ENCODE results near the gene MS4A6E. TPM values are rescaled to one million over a fixed set of nuclear protein-coding genes. Genes with fewer than 3 reads are reported as not detected.

The MS4A6E gene
- total RNA-seq, 1 experiment from 2014 or later, result not detected

GRCh38 chr11:60371386-60371785 is 44.3 kb downstream of the MS4A6E start:
- CTCF ChIA-PET, result no interaction called here
- intact Hi-C loops (cut with micrococcal nuclease; ENCODE audit: unreplicated experiment), result no loop called here

GRCh38 chr11:60371854-60372253 is 44.8 kb downstream of the MS4A6E start:
- Histone ChIP-seq H3K4me3 (ENCODE audit: low read depth, low read length, poor library complexity, severe bottlenecking) (no peak overlapping the region), H3K9me3 (ENCODE audit: low read depth, low read length, poor library complexity, severe bottlenecking) (no peaks in the 10 kb centered on the region), H3K4me1 (ENCODE audit: insufficient read depth, low read length, poor library complexity, severe bottlenecking) (no peaks in the 10 kb centered on the region), H3K36me3 (ENCODE audit: insufficient read depth, low read length, poor library complexity, severe bottlenecking) (no peaks in the 10 kb centered on the region), H3K27ac (ENCODE audit: low read depth, low read length, poor library complexity, severe bottlenecking) (no peak overlapping the region), H3K27me3 (replicated peaks; ENCODE audit: insufficient read depth, low read depth, low read length, poor library complexity) (peaks cover 20% of the 10 kb centered on the region)
- BruUV-seq (replicated peaks), result no TSS peak
- no peak for TF ChIP-seq EZH2 (IDR thresholded peaks at IDR 0.05; ENCODE audit: borderline replicate concordance, low read depth, low read length, poor library complexity, severe bottlenecking)
- no peak for TF ChIP-seq CTCF (conservative IDR thresholded peaks at IDR 0.05; ENCODE audit: low read depth, low read length)
- no peak for DNase-seq (ENCODE audit: low spot score)
- ChIA-PET POLR2A (ENCODE audit: low non-redundant PET) (interaction anchor here (0.6 kb wide), 1 partner anchor 10 kb away, joined by 3 read pairs; no protein-coding TSS in a partner anchor), CTCF (no interaction called here)
- intact Hi-C loops (cut with micrococcal nuclease; ENCODE audit: unreplicated experiment), result no loop called here

More at GRCh38 chr11:60371386-60371785, 44.3 kb downstream of the MS4A6E start:
- Histone ChIP-seq H3K4me1 (ENCODE audit: insufficient read depth, low read length, poor library complexity, severe bottlenecking) (no peaks in the 10 kb centered on the region), H3K27ac (ENCODE audit: low read depth, low read length, poor library complexity, severe bottlenecking) (no peak overlapping the region), H3K36me3 (ENCODE audit: insufficient read depth, low read length, poor library complexity, severe bottlenecking) (no peaks in the 10 kb centered on the region), H3K27me3 (replicated peaks; ENCODE audit: insufficient read depth, low read depth, low read length, poor library complexity) (peaks cover 20% of the 10 kb centered on the region), H3K9me3 (ENCODE audit: low read depth, low read length, poor library complexity, severe bottlenecking) (no peaks in the 10 kb centered on the region), H3K4me3 (ENCODE audit: low read depth, low read length, poor library complexity, severe bottlenecking) (no peak overlapping the region)
- POLR2A ChIA-PET (ENCODE audit: low non-redundant PET), result interaction anchor here (0.6 kb wide), 1 partner anchor 11 kb away, joined by 3 read pairs; no protein-coding TSS in a partner anchor
- BruUV-seq (replicated peaks), result no TSS peak
- no peak for DNase-seq (ENCODE audit: low spot score)
- TF ChIP-seq EZH2 (IDR thresholded peaks at IDR 0.05; ENCODE audit: borderline replicate concordance, low read depth, low read length, poor library complexity, severe bottlenecking), result no peak

- no TSS peak for BruUV-seq (replicated peaks)
- no peak overlapping the region for H3K27ac ChIP-seq (ENCODE audit: low read depth, low read length, poor library complexity, severe bottlenecking)
- H3K9me3 ChIP-seq (ENCODE audit: low read depth, low read length, poor library complexity, severe bottlenecking), result no peaks in the 10 kb centered on the region
- H3K4me3 ChIP-seq (ENCODE audit: low read depth, low read length, poor library complexity, severe bottlenecking), result no peak overlapping the region
- ChIA-PET POLR2A (ENCODE audit: low non-redundant PET) (no interaction called here), CTCF (no interaction called here)
- intact Hi-C loops (cut with micrococcal nuclease; ENCODE audit: unreplicated experiment), result no loop called here
- TF ChIP-seq EZH2 (IDR thresholded peaks at IDR 0.05; ENCODE audit: borderline replicate concordance, low read depth, low read length, poor library complexity, severe bottlenecking) (no peak), CTCF (conservative IDR thresholded peaks at IDR 0.05; ENCODE audit: low read depth, low read length) (no peak)
- no peaks in the 10 kb centered on the region for H3K36me3 ChIP-seq (ENCODE audit: insufficient read depth, low read length, poor library complexity, severe bottlenecking)
- no peaks in the 10 kb centered on the region for H3K4me1 ChIP-seq (ENCODE audit: insufficient read depth, low read length, poor library complexity, severe bottlenecking)
- peaks cover 20% of the 10 kb centered on the region for H3K27me3 ChIP-seq (replicated peaks; ENCODE audit: insufficient read depth, low read depth, low read length, poor library complexity)
- DNase-seq (ENCODE audit: low spot score), result no peak
These were observed 45.7 kb downstream of the MS4A6E start for GRCh38 chr11:60372767-60373166.

GRCh38 chr11:60375316-60375715 is 48.3 kb downstream of the MS4A6E start:
- CTCF ChIA-PET, result no interaction called here
- H3K4me3 ChIP-seq (ENCODE audit: low read depth, low read length, poor library complexity, severe bottlenecking), result no peak overlapping the region
- POLR2A ChIA-PET (ENCODE audit: low non-redundant PET), result interaction anchor here (0.6 kb wide), 1 partner anchor 130 kb away, joined by 26 read pairs; no protein-coding TSS in a partner anchor
- H3K36me3 ChIP-seq (ENCODE audit: insufficient read depth, low read length, poor library complexity, severe bottlenecking), result no peaks in the 10 kb centered on the region
- no peaks in the 10 kb centered on the region for H3K4me1 ChIP-seq (ENCODE audit: insufficient read depth, low read length, poor library complexity, severe bottlenecking)
- TF ChIP-seq EZH2 (IDR thresholded peaks at IDR 0.05; ENCODE audit: borderline replicate concordance, low read depth, low read length, poor library complexity, severe bottlenecking) (no peak), CTCF (conservative IDR thresholded peaks at IDR 0.05; ENCODE audit: low read depth, low read length) (no peak)
- no TSS peak for BruUV-seq (replicated peaks)
- intact Hi-C loops (cut with micrococcal nuclease; ENCODE audit: unreplicated experiment), result no loop called here
- no peak for DNase-seq (ENCODE audit: low spot score)
- H3K27me3 ChIP-seq (replicated peaks; ENCODE audit: insufficient read depth, low read depth, low read length, poor library complexity), result peaks cover 24% of the 10 kb centered on the region
- no peak overlapping the region for H3K27ac ChIP-seq (ENCODE audit: low read depth, low read length, poor library complexity, severe bottlenecking)
- H3K9me3 ChIP-seq (ENCODE audit: low read depth, low read length, poor library complexity, severe bottlenecking), result no peaks in the 10 kb centered on the region

All from A673 (cell line).